T-cell (primary cell): ENCODE measurements around the gene ANKEF1. TPM values are rescaled to one million over a fixed set of nuclear protein-coding genes. Genes with fewer than 3 reads are reported as not detected.

Experiments used
- ATAC-seq, 4 experiments: fragments of 200-7000 bp in 3 of 4; fragments of 150-1000 bp in 1 of 4; cut with Tn5 transposase; replicated peaks in 1 of 4; 1 replicate in 3 of 4; 2 replicates in 1 of 4; pipeline ENCODE4 v1.10.0; 2021; ENCODE audit warnings: moderate library complexity in 3 of 4, mild to moderate bottlenecking in 2 of 4, moderate number of reproducible peaks in 1 of 4
- CTCF ChIA-PET, 2 donors: fragments of 300-600 bp; sonication (Branson Sonifier 250); formaldehyde crosslinking; loops; one replicate each; lab custom pipeline; 2022; ENCODE audit warnings: antibody characterized with exemption in 2 of 2; lab: Charles Lee
- POLR2A ChIA-PET, 2 donors: fragments of 300-600 bp; sonication (Branson Sonifier 250); formaldehyde crosslinking; loops; one replicate each; lab custom pipeline; 2022; ENCODE audit warnings: antibody characterized with exemption in 2 of 2; lab: Charles Lee
- DNase-seq, 35 experiments: peaks; one replicate each; pipeline versions ENCODE4 v3.0.0 to v3.0.0-alpha.2; 2013 to 2023
- H3K27ac ChIP-seq: one replicate; pipeline ENCODE4 v1.5.1; 2013; ENCODE audit warnings: low read length
- H3K27me3 ChIP-seq, 2 experiments: replicated peaks in 1 of 2; 1 replicate in 1 of 2; 2 replicates in 1 of 2; pipeline versions ENCODE4 v1.6.1 to v1.7.0; 2013; ENCODE audit warnings: low read length in 1 of 2, mixed read lengths in 1 of 2; ENCODE audit not compliant: control insufficient read depth in 2 of 2, insufficient read depth in 2 of 2; ENCODE audit errors: extremely low read depth in 1 of 2
- H3K36me3 ChIP-seq, 2 donors: 1 replicate in 1 of 2; 2 replicates in 1 of 2; pipeline versions ENCODE4 v1.6.1 to v1.7.0; 2013; ENCODE audit warnings: low read length in 1 of 2; ENCODE audit not compliant: control insufficient read depth in 2 of 2, insufficient read depth in 1 of 2; ENCODE audit errors: extremely low read depth in 1 of 2
- H3K4me1 ChIP-seq, 2 experiments: 1 replicate in 1 of 2; 2 replicates in 1 of 2; pipeline versions ENCODE4 v1.6.1 to v1.7.0; 2013; ENCODE audit warnings: low read length in 2 of 2, mixed read lengths in 1 of 2; ENCODE audit not compliant: insufficient read depth in 2 of 2, control insufficient read depth in 1 of 2; ENCODE audit errors: extremely low read depth in 1 of 2
- H3K4me3 ChIP-seq, 2 donors: 1 replicate in 1 of 2; 2 replicates in 1 of 2; pipeline versions ENCODE4 v1.5.1 to v1.7.0; 2013; ENCODE audit warnings: mild to moderate bottlenecking in 2 of 2, low read length in 1 of 2, moderate library complexity in 1 of 2; ENCODE audit not compliant: control insufficient read depth in 1 of 2; ENCODE audit errors: extremely low read depth in 1 of 2
- H3K9me3 ChIP-seq: 2 replicates; pipeline ENCODE4 v1.7.0; 2013
- H3K27ac Mint-ChIP-seq, 2 donors: one replicate each; pipeline ENCODE4 v1.8.0; 2020 to 2021; ENCODE audit warnings: mild to moderate bottlenecking in 2 of 2, mixed read lengths in 2 of 2
- H3K27me3 Mint-ChIP-seq, 2 donors: one replicate each; pipeline ENCODE4 v1.8.0; 2021 to 2022; ENCODE audit warnings: mixed read lengths in 2 of 2
- H3K36me3 Mint-ChIP-seq: one replicate; pipeline ENCODE4 v1.8.0; 2021; ENCODE audit warnings: mixed read lengths
- H3K4me1 Mint-ChIP-seq, 3 donors: one replicate each; pipeline ENCODE4 v1.8.0; 2020 to 2022; ENCODE audit warnings: mixed read lengths in 3 of 3, mild to moderate bottlenecking in 1 of 3
- H3K4me3 Mint-ChIP-seq, 3 donors: one replicate each; pipeline ENCODE4 v1.8.0; 2020 to 2022; ENCODE audit warnings: mild to moderate bottlenecking in 3 of 3, mixed read lengths in 3 of 3, moderate library complexity in 3 of 3
- H3K9me3 Mint-ChIP-seq, 3 donors: one replicate each; pipeline ENCODE4 v1.8.0; 2020 to 2022; ENCODE audit warnings: mixed read lengths in 3 of 3
- WGBS: methylation state at CpG from one replicate; pipeline ENCODE4 v1.1.5; 2013; ENCODE audit warnings: missing lambda C conversion rate; ENCODE audit not compliant: insufficient coverage; 5-methylcytosine and 5-hydroxymethylcytosine counted together
- total RNA-seq, 35 experiments: library from RNA in 6 of 35; stranded (reverse) in 6 of 35; fragments of 120-200 nt in 1 of 35; gene quantifications; one replicate each; pipeline versions ENCODE4 v1.2.1 to v1.2.4 and lab custom pipeline; 2013 to 2026

ANKEF1 gene
- total RNA-seq, 5 donors from 2014 or later (not counting 1 experiment from before 2014, with no cell fraction given), result 1.9 to 7.0 (median 4.1) TPM

DNA sequence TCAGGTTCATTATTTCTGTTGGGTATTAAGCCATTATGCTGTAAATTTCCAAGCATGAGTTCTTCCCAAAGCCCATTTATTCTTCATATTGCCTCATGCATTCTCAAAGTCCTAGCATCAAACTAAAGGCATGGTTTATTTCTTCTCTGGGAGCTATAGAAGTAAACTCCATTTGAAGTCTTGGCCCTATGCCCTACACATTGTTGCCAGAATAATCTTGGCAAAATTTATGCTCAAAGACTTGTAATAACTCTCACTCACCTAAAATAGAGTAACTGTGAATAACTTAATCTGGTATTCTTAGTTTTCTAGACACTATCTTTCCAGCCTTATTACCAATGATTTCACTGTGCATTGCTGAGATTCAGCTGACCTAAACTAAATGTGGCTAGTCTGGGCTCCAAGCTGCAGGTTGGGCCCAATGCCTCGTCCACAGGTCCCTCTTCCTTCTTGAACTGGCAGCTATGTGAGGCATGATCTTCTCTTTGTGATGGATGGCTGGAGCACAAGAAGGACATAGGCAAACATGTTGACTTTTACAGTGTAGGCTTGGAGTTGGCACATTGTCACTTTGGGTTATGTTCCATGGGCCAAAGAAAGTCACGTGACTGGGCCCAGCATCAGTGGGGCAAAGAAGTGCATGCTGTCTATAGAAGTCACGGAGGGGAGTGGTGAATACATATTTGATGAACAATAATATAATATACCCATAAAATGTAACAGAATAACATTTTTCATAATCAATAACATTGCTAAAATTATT, 39.1 kb upstream of the ANKEF1 start:
- ATAC-seq (no peak), DNase-seq (no peak)
- Mint-ChIP-seq H3K4me3 (no peak overlapping the region), H3K36me3 (peaks cover 3% of the 10 kb centered on the region), H3K4me1 (no peaks in the 10 kb centered on the region), H3K9me3 (peaks cover 4 to 6% (median 6%) of the 10 kb centered on the region in 3 donors), H3K27me3 (peaks cover 5 to 6% of the 10 kb centered on the region in 2 donors), H3K27ac (no peak overlapping the region)
- ChIA-PET CTCF (no interaction called here), POLR2A (no interaction called here)
- no peaks in the 10 kb centered on the region for H3K4me1 ChIP-seq
- peaks cover 0 to 10% of the 10 kb centered on the region in 2 experiments for H3K27me3 ChIP-seq
- no CpG with 5 or more reads among the region's 3 CpGs for WGBS
- H3K36me3 ChIP-seq, result no peaks in the 10 kb centered on the region
- no peak overlapping the region for H3K27ac ChIP-seq
- H3K9me3 ChIP-seq, result no peaks in the 10 kb centered on the region
- H3K4me3 ChIP-seq, result no peak overlapping the region

DNA sequence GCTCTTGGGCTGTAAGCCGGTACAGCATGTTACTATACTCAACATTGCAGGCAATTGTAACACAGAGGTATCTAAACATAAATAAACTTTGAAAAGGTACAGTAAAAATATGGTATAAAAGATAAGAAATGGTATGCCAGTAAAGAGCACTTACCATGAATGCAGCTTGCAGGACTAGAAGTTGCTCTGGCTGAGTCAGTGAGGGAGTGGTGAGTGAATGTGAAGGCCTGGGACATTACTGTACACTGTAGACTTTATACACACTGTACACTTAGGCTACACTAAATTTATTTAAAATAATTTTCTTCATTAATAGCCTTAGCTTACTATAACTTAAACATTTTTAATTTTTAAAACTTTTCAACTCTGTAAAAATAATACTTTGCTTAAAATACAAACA, 37.8 kb upstream of the ANKEF1 start:
- H3K36me3 Mint-ChIP-seq, result peaks cover 3% of the 10 kb centered on the region
- whole genome bisulfite sequencing, result no CpG with 5 or more reads among the region's 1 CpG
- peaks cover 0 to 1% of the 10 kb centered on the region in 2 donors for H3K27me3 Mint-ChIP-seq
- no peaks in the 10 kb centered on the region for H3K4me1 Mint-ChIP-seq
- ChIA-PET CTCF (no interaction called here), POLR2A (no interaction called here)
- H3K27ac Mint-ChIP-seq, result no peak overlapping the region
- peaks cover 4 to 6% (median 6%) of the 10 kb centered on the region in 3 donors for H3K9me3 Mint-ChIP-seq
- Histone ChIP-seq H3K4me1 (no peaks in the 10 kb centered on the region), H3K4me3 (no peak overlapping the region), H3K27ac (no peak overlapping the region), H3K27me3 (peaks cover 0 to 7% of the 10 kb centered on the region in 2 experiments), H3K9me3 (no peaks in the 10 kb centered on the region), H3K36me3 (no peaks in the 10 kb centered on the region)
- no peak overlapping the region for H3K4me3 Mint-ChIP-seq
- DNase-seq (no peak), ATAC-seq (no peak)

DNA sequence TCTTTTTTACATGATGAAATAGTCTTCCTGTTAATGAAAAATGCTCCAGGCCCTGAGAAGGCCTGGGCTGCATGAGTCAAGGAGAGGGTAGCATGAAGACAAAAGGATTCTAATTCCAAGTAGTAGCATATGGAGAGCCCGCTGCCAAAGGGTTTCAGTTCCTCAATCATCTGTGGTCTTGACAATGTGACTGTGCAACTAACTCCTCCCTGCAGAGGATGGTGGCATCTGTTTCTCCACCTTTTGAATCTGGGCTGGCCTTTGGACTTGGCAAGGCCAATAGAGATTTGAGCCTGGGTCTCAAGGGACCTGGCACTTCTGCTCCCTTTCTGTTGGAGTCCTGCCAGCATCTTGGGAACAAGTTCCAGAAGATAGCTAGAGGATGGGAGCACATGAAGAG, 35.1 kb upstream of the ANKEF1 start:
- ChIA-PET POLR2A (no interaction called here), CTCF (no interaction called here)
- Histone ChIP-seq H3K4me1 (no peaks in the 10 kb centered on the region), H3K4me3 (no peak overlapping the region), H3K9me3 (no peaks in the 10 kb centered on the region), H3K36me3 (no peaks in the 10 kb centered on the region), H3K27ac (no peak overlapping the region), H3K27me3 (peaks cover 0 to 4% of the 10 kb centered on the region in 2 experiments)
- Mint-ChIP-seq H3K36me3 (peaks cover 1% of the 10 kb centered on the region), H3K4me1 (no peaks in the 10 kb centered on the region), H3K9me3 (peaks cover 2 to 4% (median 2%) of the 10 kb centered on the region in 3 donors), H3K27ac (no peak overlapping the region), H3K4me3 (no peak overlapping the region), H3K27me3 (peaks cover 0 to 1% of the 10 kb centered on the region in 2 donors)
- DNase-seq (peak in 1 of 35 experiments; percentile 9), ATAC-seq (no peak)
- 40% methylated on average over 1 of the region's 1 CpG for WGBS

DNA sequence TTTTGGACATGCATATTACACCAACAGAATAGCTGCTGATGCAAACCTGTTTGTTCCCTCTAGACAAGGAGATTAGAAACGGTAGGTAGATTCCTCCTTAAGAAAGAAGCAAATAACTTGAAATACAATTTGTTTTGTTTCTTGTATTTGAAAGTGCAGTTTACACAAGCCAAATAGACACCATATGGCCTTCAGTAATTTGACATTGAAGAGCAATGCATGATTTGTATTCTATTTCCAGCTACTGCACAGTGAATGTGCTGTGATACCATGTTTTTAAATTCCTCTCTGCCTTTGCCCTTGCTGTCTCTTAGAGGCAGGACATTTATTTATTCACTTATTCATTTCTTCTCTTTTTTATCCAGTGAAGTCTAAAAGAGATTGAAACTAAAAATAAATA, 31.9 kb upstream of the ANKEF1 start:
- Histone ChIP-seq H3K27me3 (peaks cover 0 to 4% of the 10 kb centered on the region in 2 experiments), H3K4me1 (no peaks in the 10 kb centered on the region), H3K9me3 (no peaks in the 10 kb centered on the region), H3K4me3 (no peak overlapping the region), H3K36me3 (no peaks in the 10 kb centered on the region), H3K27ac (no peak overlapping the region)
- ATAC-seq (no peak), DNase-seq (no peak)
- no CpG with 5 or more reads among the region's 1 CpG for WGBS
- ChIA-PET POLR2A (no interaction called here), CTCF (interaction anchor here in 1 of 2 donors (0.6 kb wide), 1 partner anchor 14 kb away, joined by 3 read pairs; no protein-coding TSS in a partner anchor)
- Mint-ChIP-seq H3K4me1 (no peaks in the 10 kb centered on the region), H3K27me3 (peaks cover 6 to 9% of the 10 kb centered on the region in 2 donors), H3K9me3 (no peaks in the 10 kb centered on the region), H3K27ac (no peak overlapping the region), H3K36me3 (no peaks in the 10 kb centered on the region), H3K4me3 (no peak overlapping the region)

DNA sequence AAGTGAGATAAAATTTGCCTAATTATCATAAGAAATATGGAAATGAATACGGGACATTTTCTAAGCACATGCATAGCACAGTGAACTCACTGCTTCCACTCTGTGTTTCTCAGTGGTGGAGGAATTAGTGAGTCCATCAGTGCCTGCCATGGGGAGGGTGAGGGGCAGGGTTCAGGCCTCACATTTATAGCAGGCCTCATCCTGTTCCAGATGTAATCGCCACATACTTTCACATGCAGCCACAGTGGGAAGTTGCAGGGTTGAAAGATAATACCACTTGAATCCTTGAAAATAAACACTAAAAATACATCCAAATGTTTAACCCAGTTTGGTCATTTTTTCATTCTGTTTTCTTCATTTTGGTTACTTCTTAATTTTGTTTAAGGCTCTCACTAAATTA, 29.9 kb upstream of the ANKEF1 start:
- H3K27me3 Mint-ChIP-seq, result peaks cover 9 to 15% of the 10 kb centered on the region in 2 donors

DNA sequence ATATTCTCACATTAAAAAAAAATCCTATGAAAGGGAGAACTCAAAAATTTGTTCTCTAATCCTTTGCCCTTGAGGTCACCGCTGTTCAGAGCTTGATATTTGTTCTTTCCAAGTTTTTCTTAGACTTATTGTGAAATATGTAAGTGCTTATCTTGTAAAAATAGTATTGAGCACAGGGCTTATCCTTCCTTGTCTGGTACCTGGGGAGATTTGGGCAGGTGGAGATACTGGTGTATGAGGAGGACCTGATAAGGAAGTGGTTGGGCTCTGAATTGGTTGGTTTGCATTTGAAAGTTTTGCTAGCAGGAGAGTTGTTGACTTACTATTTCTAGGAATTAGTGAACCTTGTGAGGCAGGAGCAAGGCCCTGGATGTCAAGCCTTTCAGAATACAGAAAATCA, 28.9 kb upstream of the ANKEF1 start:
- H3K4me1 Mint-ChIP-seq, result no peaks in the 10 kb centered on the region
- H3K4me3 Mint-ChIP-seq, result no peak overlapping the region
- 67% methylated on average over 1 of the region's 1 CpG for WGBS
- no peaks in the 10 kb centered on the region for H3K36me3 Mint-ChIP-seq
- no peak overlapping the region for H3K27ac ChIP-seq
- ATAC-seq, result no peak
- no peak overlapping the region for H3K4me3 ChIP-seq
- peaks cover 15 to 18% of the 10 kb centered on the region in 2 donors for H3K27me3 Mint-ChIP-seq
- no peak for DNase-seq
- no peaks in the 10 kb centered on the region for H3K9me3 ChIP-seq
- H3K27ac Mint-ChIP-seq, result no peak overlapping the region
- H3K4me1 ChIP-seq, result no peaks in the 10 kb centered on the region
- no peaks in the 10 kb centered on the region for H3K36me3 ChIP-seq
- no peaks in the 10 kb centered on the region for H3K9me3 Mint-ChIP-seq
- ChIA-PET CTCF (no interaction called here), POLR2A (no interaction called here)
- H3K27me3 ChIP-seq, result no peaks in the 10 kb centered on the region

More for the DNA sequence above, 29.9 kb upstream of the ANKEF1 start:
- Mint-ChIP-seq H3K9me3 (no peaks in the 10 kb centered on the region), H3K36me3 (no peaks in the 10 kb centered on the region), H3K4me1 (no peaks in the 10 kb centered on the region), H3K27ac (no peak overlapping the region), H3K4me3 (no peak overlapping the region)
- CTCF ChIA-PET, result no interaction called here
- Histone ChIP-seq H3K36me3 (no peaks in the 10 kb centered on the region), H3K4me3 (no peak overlapping the region), H3K27ac (no peak overlapping the region), H3K9me3 (no peaks in the 10 kb centered on the region), H3K4me1 (no peaks in the 10 kb centered on the region), H3K27me3 (peaks cover 0 to 1% of the 10 kb centered on the region in 2 experiments)
- POLR2A ChIA-PET, result no interaction called here
- DNase-seq (no peak), ATAC-seq (no peak)
- WGBS, result 20% methylated on average over 1 of the region's 2 CpGs
